Activated B cell treated with CpG ODN at 0.5 μM for 24 hours (primary cell): ENCODE measurements around the gene SAYSD1. TPM values are rescaled to one million over a fixed set of nuclear protein-coding genes. Genes with fewer than 3 reads are reported as not detected.

Source experiments
- ATAC-seq: fragments of 200-7000 bp; cut with Tn5 transposase; one replicate; pipeline ENCODE4 v1.10.0; 2021; ENCODE audit warnings: low read depth, mild to moderate bottlenecking, moderate library complexity
- CTCF ChIA-PET: fragments of 350-600 bp; sonication (Branson Sonifier 250); formaldehyde crosslinking; loops from one replicate; lab custom pipeline; 2021; ENCODE audit warnings: antibody characterized with exemption; lab: Charles Lee
- POLR2A ChIA-PET: fragments of 350-600 bp; sonication (Branson Sonifier 250); formaldehyde crosslinking; loops from one replicate; lab custom pipeline; 2021; ENCODE audit warnings: antibody characterized with exemption; lab: Charles Lee
- DNase-seq: peaks from one replicate; pipeline ENCODE4 v3.0.0; 2022
- H3K27ac Mint-ChIP-seq: one replicate; pipeline ENCODE4 v1.8.0; 2020; ENCODE audit warnings: mixed read lengths
- H3K27me3 Mint-ChIP-seq: one replicate; pipeline ENCODE4 v1.8.0; 2021; ENCODE audit warnings: mixed read lengths
- H3K36me3 Mint-ChIP-seq: one replicate; pipeline ENCODE4 v1.8.0; 2021; ENCODE audit warnings: low read depth, mixed read lengths
- H3K4me1 Mint-ChIP-seq: one replicate; pipeline ENCODE4 v1.8.0; 2021; ENCODE audit warnings: mixed read lengths
- H3K4me3 Mint-ChIP-seq: one replicate; pipeline ENCODE4 v1.8.0; 2020; ENCODE audit warnings: mild to moderate bottlenecking, mixed read lengths
- H3K9me3 Mint-ChIP-seq: one replicate; pipeline ENCODE4 v1.8.0; 2020; ENCODE audit warnings: mixed read lengths
- CTCF ChIP-seq: fragments of 200-600 bp; IDR thresholded peaks from one replicate; pipeline ENCODE4 v1.8.0; 2022; ENCODE audit warnings: antibody characterized with exemption, mild to moderate bottlenecking
- intact Hi-C: fragments of 100-400 bp; cut with micrococcal nuclease; formaldehyde crosslinking; loops from one replicate; pipeline ENCODE4 v1.15.1; 2024
- total RNA-seq: library from RNA; stranded (reverse); gene quantifications from 2 replicates; pipeline ENCODE4 v1.2.3, GENCODE V29; 2022

SAYSD1 gene
- total RNA-seq, 1 donor from 2014 or later: 9.6 TPM

GRCh38 chr6:39091220-39091619 lies 23.8 kb downstream of the SAYSD1 start:
- POLR2A ChIA-PET: no interaction called here
- Mint-ChIP-seq H3K4me1 (no peaks in the 10 kb centered on the region), H3K27ac (no peak overlapping the region), H3K4me3 (no peak overlapping the region), H3K36me3 (no peaks in the 10 kb centered on the region), H3K9me3 (no peaks in the 10 kb centered on the region), H3K27me3 (peaks cover 53% of the 10 kb centered on the region)
- DNase-seq: no peak
- ATAC-seq: no peak
- TF ChIP-seq CTCF: no peak
- CTCF ChIA-PET: interaction anchor here (1.0 kb wide), 1 partner anchor 184 kb away, joined by 3 read pairs; no protein-coding TSS in a partner anchor
- intact Hi-C loops: no loop called here

GRCh38 chr6:39090036-39090435 lies 24.9 kb downstream of the SAYSD1 start:
- ChIA-PET CTCF (no interaction called here), POLR2A (no interaction called here)
- H3K27ac Mint-ChIP-seq: no peak overlapping the region
- peaks cover 61% of the 10 kb centered on the region for H3K27me3 Mint-ChIP-seq
- H3K4me3 Mint-ChIP-seq: no peak overlapping the region
- H3K4me1 Mint-ChIP-seq: no peaks in the 10 kb centered on the region
- intact Hi-C loops: no loop called here
- TF ChIP-seq CTCF: no peak
- no peaks in the 10 kb centered on the region for H3K9me3 Mint-ChIP-seq
- H3K36me3 Mint-ChIP-seq: no peaks in the 10 kb centered on the region
- no peak for DNase-seq
- ATAC-seq: no peak

- Mint-ChIP-seq H3K4me3 (no peak overlapping the region), H3K27ac (no peak overlapping the region), H3K4me1 (no peaks in the 10 kb centered on the region), H3K27me3 (peaks cover 67% of the 10 kb centered on the region), H3K36me3 (no peaks in the 10 kb centered on the region), H3K9me3 (no peaks in the 10 kb centered on the region)
- ChIA-PET POLR2A (interaction anchor here (1.0 kb wide), 1 partner anchor 27 kb away, joined by 3 read pairs; the partner anchor contains the start of gene SAYSD1), CTCF (interaction anchor here (0.8 to 1.0 kb wide), 2 partner anchors 11 to 215 kb away, joined by 3 read pairs; no protein-coding TSS in a partner anchor)
- ATAC-seq: no peak
- no peak for TF ChIP-seq CTCF
- no peak for DNase-seq
- intact Hi-C loops: no loop called here
Measured at GRCh38 chr6:39088331-39088730, 26.7 kb downstream of the SAYSD1 start.

GRCh38 chr6:39087197-39087596 lies 27.8 kb downstream of the SAYSD1 start:
- intact Hi-C loops: no loop called here
- ChIA-PET POLR2A (no interaction called here), CTCF (no interaction called here)
- Mint-ChIP-seq H3K27me3 (peaks cover 64% of the 10 kb centered on the region), H3K36me3 (no peaks in the 10 kb centered on the region), H3K27ac (no peak overlapping the region), H3K4me3 (no peak overlapping the region), H3K9me3 (no peaks in the 10 kb centered on the region), H3K4me1 (no peaks in the 10 kb centered on the region)
- TF ChIP-seq CTCF: no peak
- DNase-seq: no peak
- ATAC-seq: no peak

DNA sequence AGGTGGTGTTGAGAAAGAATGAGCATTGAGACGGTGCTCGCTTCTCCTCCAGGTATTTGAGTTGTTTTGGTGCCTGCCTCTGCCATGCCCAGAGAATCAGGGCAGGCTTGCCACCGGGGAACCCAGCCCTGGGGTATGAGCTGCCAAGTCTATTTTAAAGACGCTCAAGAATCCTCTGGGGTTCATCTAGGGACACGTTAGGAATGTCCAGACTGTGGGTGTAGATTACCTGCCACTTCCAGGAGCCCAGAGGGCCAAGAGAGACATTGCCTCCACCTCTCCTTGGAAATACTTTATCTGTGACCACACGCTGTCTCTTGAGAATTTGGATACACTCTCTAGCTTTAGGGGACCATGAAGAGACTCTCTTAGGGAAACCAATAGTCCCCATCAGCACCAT lies 28.3 kb downstream of the SAYSD1 start:
- H3K4me1 Mint-ChIP-seq: no peaks in the 10 kb centered on the region
- no peaks in the 10 kb centered on the region for H3K36me3 Mint-ChIP-seq
- H3K27ac Mint-ChIP-seq: no peak overlapping the region
- POLR2A ChIA-PET: no interaction called here
- TF ChIP-seq CTCF: no peak
- H3K4me3 Mint-ChIP-seq: no peak overlapping the region
- DNase-seq: no peak
- H3K27me3 Mint-ChIP-seq: peaks cover 61% of the 10 kb centered on the region
- CTCF ChIA-PET: no interaction called here
- ATAC-seq: no peak
- intact Hi-C loops: no loop called here
- no peaks in the 10 kb centered on the region for H3K9me3 Mint-ChIP-seq
